ENCODE data around the gene C11orf65. TPM values are rescaled to one million over a fixed set of nuclear protein-coding genes. Genes with fewer than 3 reads are reported as not detected.

The C11orf65 gene
- total and polyA plus RNA-seq, 7 experiments from 2014 or later = 0.27 to 2.0 (median 0.61) TPM

- peaks cover 6 to 54% (median 39%) of the 10 kb centered on the region in 5 donors for H3K36me3 Mint-ChIP-seq
- ChIA-PET CTCF (no interaction called here), POLR2A (no interaction called here)
- H3K4me3 Mint-ChIP-seq = no peak overlapping the region
- H3K27me3 ChIP-seq (ENCODE audit: control insufficient read depth in 2 of 2, insufficient read depth in 2 of 2, low read length in 2 of 2) = no peaks in the 10 kb centered on the region
- no peaks in the 10 kb centered on the region for H3K9me3 ChIP-seq (ENCODE audit: control insufficient read depth in 2 of 3, low read length in 3 of 3)
- H3K27ac ChIP-seq (ENCODE audit: low read depth, low read length) = no peak overlapping the region
- intact Hi-C loops (cut with micrococcal nuclease) = no loop called here
- peaks cover 0 to 9% (median 0%) of the 10 kb centered on the region in 7 donors for H3K4me1 Mint-ChIP-seq
- H3K9me3 Mint-ChIP-seq = no peaks in the 10 kb centered on the region
- H3K27me3 Mint-ChIP-seq = no peaks in the 10 kb centered on the region
- DNase-seq (no peak), ATAC-seq (no peak)
- no peaks in the 10 kb centered on the region for H3K4me1 ChIP-seq (ENCODE audit: control insufficient read depth in 2 of 2, insufficient read depth in 2 of 2, low read length in 2 of 2)
- H3K36me3 ChIP-seq (ENCODE audit: control insufficient read depth in 2 of 3, insufficient read depth in 3 of 3, low read length in 3 of 3) = peaks cover 0 to 26% (median 0%) of the 10 kb centered on the region in 3 experiments
- H3K27ac Mint-ChIP-seq = no peak overlapping the region
- H3K4me3 ChIP-seq (ENCODE audit: low read length) = no peak overlapping the region
These were observed 15.8 kb upstream of the C11orf65 start for GRCh38 chr11:108483163-108483562.

GRCh38 chr11:108474664-108475463 lies 7.5 kb upstream of the C11orf65 start:
- Histone ChIP-seq H3K4me3 (ENCODE audit: low read length) (no peak overlapping the region), H3K27ac (ENCODE audit: low read depth, low read length) (no peak overlapping the region), H3K36me3 (ENCODE audit: control insufficient read depth in 2 of 3, insufficient read depth in 3 of 3, low read length in 3 of 3) (peaks cover 0 to 26% (median 5%) of the 10 kb centered on the region in 3 experiments), H3K27me3 (ENCODE audit: control insufficient read depth in 2 of 2, insufficient read depth in 2 of 2, low read length in 2 of 2) (no peaks in the 10 kb centered on the region), H3K9me3 (ENCODE audit: control insufficient read depth in 2 of 3, low read length in 3 of 3) (no peaks in the 10 kb centered on the region), H3K4me1 (ENCODE audit: control insufficient read depth in 2 of 2, insufficient read depth in 2 of 2, low read length in 2 of 2) (no peaks in the 10 kb centered on the region)
- Mint-ChIP-seq H3K9me3 (peaks cover 0 to 3% (median 0%) of the 10 kb centered on the region in 11 donors), H3K27me3 (no peaks in the 10 kb centered on the region), H3K27ac (no peak overlapping the region), H3K4me3 (no peak overlapping the region), H3K4me1 (no peaks in the 10 kb centered on the region), H3K36me3 (peaks cover 4 to 33% (median 12%) of the 10 kb centered on the region in 5 donors)
- intact Hi-C loops (cut with micrococcal nuclease) = no loop called here
- CTCF ChIA-PET = no interaction called here
- no peak for ATAC-seq
- no peak for DNase-seq
- POLR2A ChIA-PET = no interaction called here

- peaks cover 0 to 5% (median under 1%) of the 10 kb centered on the region in 7 donors for H3K4me1 Mint-ChIP-seq
- DNase-seq (no peak), ATAC-seq (no peak)
- peaks cover 0 to 3% (median 0%) of the 10 kb centered on the region in 11 donors for H3K9me3 Mint-ChIP-seq
- no peak overlapping the region for H3K4me3 ChIP-seq (ENCODE audit: low read length)
- H3K9me3 ChIP-seq (ENCODE audit: control insufficient read depth in 2 of 3, low read length in 3 of 3) = no peaks in the 10 kb centered on the region
- no peaks in the 10 kb centered on the region for H3K27me3 Mint-ChIP-seq
- H3K36me3 ChIP-seq (ENCODE audit: control insufficient read depth in 2 of 3, insufficient read depth in 3 of 3, low read length in 3 of 3) = peaks cover 0 to 21% (median 5%) of the 10 kb centered on the region in 3 experiments
- no peaks in the 10 kb centered on the region for H3K27me3 ChIP-seq (ENCODE audit: control insufficient read depth in 2 of 2, insufficient read depth in 2 of 2, low read length in 2 of 2)
- H3K27ac Mint-ChIP-seq = no peak overlapping the region
- H3K4me3 Mint-ChIP-seq = no peak overlapping the region
- H3K36me3 Mint-ChIP-seq = peaks cover 4 to 29% (median 10%) of the 10 kb centered on the region in 5 donors
- POLR2A ChIA-PET = no interaction called here
- intact Hi-C loops (cut with micrococcal nuclease) = no loop called here
- no peak overlapping the region for H3K27ac ChIP-seq (ENCODE audit: low read depth, low read length)
- CTCF ChIA-PET = no interaction called here
- peaks cover 0 to 3% of the 10 kb centered on the region in 2 donors for H3K4me1 ChIP-seq (ENCODE audit: control insufficient read depth in 2 of 2, insufficient read depth in 2 of 2, low read length in 2 of 2)
These were observed 5.4 kb upstream of the C11orf65 start for GRCh38 chr11:108472681-108473080.

- no peaks in the 10 kb centered on the region for H3K27me3 Mint-ChIP-seq
- DNase-seq (no peak), ATAC-seq (no peak)
- peaks cover 0 to 27% (median 17%) of the 10 kb centered on the region in 7 donors for H3K4me1 Mint-ChIP-seq
- Histone ChIP-seq H3K9me3 (ENCODE audit: control insufficient read depth in 2 of 3, low read length in 3 of 3) (no peaks in the 10 kb centered on the region), H3K27ac (ENCODE audit: low read depth, low read length) (peak overlapping the region; percentile 93), H3K27me3 (ENCODE audit: control insufficient read depth in 2 of 2, insufficient read depth in 2 of 2, low read length in 2 of 2) (no peaks in the 10 kb centered on the region), H3K4me1 (ENCODE audit: control insufficient read depth in 2 of 2, insufficient read depth in 2 of 2, low read length in 2 of 2) (peaks cover 3 to 5% of the 10 kb centered on the region in 2 donors), H3K4me3 (ENCODE audit: low read length) (no peak overlapping the region), H3K36me3 (ENCODE audit: control insufficient read depth in 2 of 3, insufficient read depth in 3 of 3, low read length in 3 of 3) (peaks cover 0 to under 1% (median 0%) of the 10 kb centered on the region in 3 experiments)
- H3K27ac Mint-ChIP-seq = peak overlapping the region in 8 of 9 donors; percentile 62 to 100 (median 99)
- peaks cover 0 to 4% (median 0%) of the 10 kb centered on the region in 5 donors for H3K36me3 Mint-ChIP-seq
- CTCF ChIA-PET = no interaction called here
- intact Hi-C loops (cut with micrococcal nuclease) = loop anchor here (5.0 to 10.0 kb wide), 3 partner anchors 126 to 904 kb away; partner anchors contain the start of gene ALKBH8 (in 2 of the 2)
- H3K9me3 Mint-ChIP-seq = peaks cover 0 to 3% (median 0%) of the 10 kb centered on the region in 11 donors
- peak overlapping the region in 8 of 10 donors; percentile 12 to 98 (median 74) for H3K4me3 Mint-ChIP-seq
- POLR2A ChIA-PET = interaction anchor here (0.7 to 1.0 kb wide), 2 partner anchors 9 to 13 kb away, joined by 3 to 4 read pairs; no protein-coding TSS in a partner anchor
These were observed 1.1 kb upstream of the C11orf65 start for GRCh38 chr11:108468478-108468864.

- peak in 1 of 9 donors; percentile 1 for DNase-seq
- H3K4me1 Mint-ChIP-seq = peaks cover 0 to 27% (median 17%) of the 10 kb centered on the region in 7 donors
- intact Hi-C loops (cut with micrococcal nuclease) = loop anchor here (2.0 to 10.0 kb wide), 6 partner anchors 124 to 1964 kb away; partner anchors contain the start of genes ALKBH8 (in 2 of the 2), ACAT1 (in 1 of the 2) and CUL5 (in 1 of the 2)
- peaks cover 0 to 3% (median 0%) of the 10 kb centered on the region in 5 donors for H3K36me3 Mint-ChIP-seq
- ChIA-PET POLR2A (interaction anchor here (0.5 to 1.8 kb wide), 13 partner anchors 12 to 1821 kb away, joined by 3 to 11 read pairs (median 4); partner anchors contain the start of genes ATM, CUL5, DDX10 and EXPH5), CTCF (interaction anchor here (0.6 kb wide), 1 partner anchor 223 kb away, joined by 3 read pairs; no protein-coding TSS in a partner anchor)
- no peak for ATAC-seq
- H3K9me3 Mint-ChIP-seq = peaks cover 0 to 3% (median 0%) of the 10 kb centered on the region in 11 donors
- H3K4me3 ChIP-seq (ENCODE audit: low read length) = peak overlapping the region; percentile 81
- H3K27me3 Mint-ChIP-seq = no peaks in the 10 kb centered on the region
- H3K4me3 Mint-ChIP-seq = peak overlapping the region; percentile 93 to 100 (median 98)
- H3K36me3 ChIP-seq (ENCODE audit: control insufficient read depth in 2 of 3, insufficient read depth in 3 of 3, low read length in 3 of 3) = no peaks in the 10 kb centered on the region
- peak overlapping the region; percentile 93 for H3K27ac ChIP-seq (ENCODE audit: low read depth, low read length)
- no peaks in the 10 kb centered on the region for H3K9me3 ChIP-seq (ENCODE audit: control insufficient read depth in 2 of 3, low read length in 3 of 3)
- peaks cover 3 to 5% of the 10 kb centered on the region in 2 donors for H3K4me1 ChIP-seq (ENCODE audit: control insufficient read depth in 2 of 2, insufficient read depth in 2 of 2, low read length in 2 of 2)
- peak overlapping the region; percentile 98 to 100 (median 100) for H3K27ac Mint-ChIP-seq
- H3K27me3 ChIP-seq (ENCODE audit: control insufficient read depth in 2 of 2, insufficient read depth in 2 of 2, low read length in 2 of 2) = no peaks in the 10 kb centered on the region
These were observed 924 bp downstream of the C11orf65 start for GRCh38 chr11:108466405-108466804.

GRCh38 chr11:108453207-108453835 lies 14.0 kb downstream of the C11orf65 start:
- ATAC-seq (no peak), DNase-seq (no peak)
- POLR2A ChIA-PET = no interaction called here
- no peak overlapping the region for H3K27ac ChIP-seq (ENCODE audit: low read depth, low read length)
- Mint-ChIP-seq H3K9me3 (peaks cover 3 to 45% (median 20%) of the 10 kb centered on the region in 11 donors), H3K4me1 (peaks cover 0 to 2% (median 0%) of the 10 kb centered on the region in 7 donors), H3K4me3 (no peak overlapping the region), H3K27ac (no peak overlapping the region), H3K36me3 (peaks cover 2 to 19% (median 13%) of the 10 kb centered on the region in 5 donors), H3K27me3 (peaks cover 0 to 7% (median 0%) of the 10 kb centered on the region in 5 donors)
- no peaks in the 10 kb centered on the region for H3K27me3 ChIP-seq (ENCODE audit: control insufficient read depth in 2 of 2, insufficient read depth in 2 of 2, low read length in 2 of 2)
- CTCF ChIA-PET = no interaction called here
- H3K36me3 ChIP-seq (ENCODE audit: control insufficient read depth in 2 of 3, insufficient read depth in 3 of 3, low read length in 3 of 3) = no peaks in the 10 kb centered on the region
- no peaks in the 10 kb centered on the region for H3K4me1 ChIP-seq (ENCODE audit: control insufficient read depth in 2 of 2, insufficient read depth in 2 of 2, low read length in 2 of 2)
- no peak overlapping the region for H3K4me3 ChIP-seq (ENCODE audit: low read length)
- intact Hi-C loops (cut with micrococcal nuclease) = no loop called here
- no peaks in the 10 kb centered on the region for H3K9me3 ChIP-seq (ENCODE audit: control insufficient read depth in 2 of 3, low read length in 3 of 3)
